ENCODE measurements around the gene SHISAL1.
"Not testable (repeated sequence)": the region's sequence is repeated elsewhere in the genome, so short reads cannot be mapped to it uniquely, and the experiment has no call there.

The SHISAL1 gene

GRCh38 chr22:44256556-44257485 is 55.9 kb downstream of the SHISAL1 start:
- DNase-seq = no peak

- no peak for DNase-seq
Observed at GRCh38 chr22:44256085-44256484, 56.7 kb downstream of the SHISAL1 start.

GRCh38 chr22:44254811-44255210 is 57.9 kb downstream of the SHISAL1 start:
- no peak for DNase-seq

DNA sequence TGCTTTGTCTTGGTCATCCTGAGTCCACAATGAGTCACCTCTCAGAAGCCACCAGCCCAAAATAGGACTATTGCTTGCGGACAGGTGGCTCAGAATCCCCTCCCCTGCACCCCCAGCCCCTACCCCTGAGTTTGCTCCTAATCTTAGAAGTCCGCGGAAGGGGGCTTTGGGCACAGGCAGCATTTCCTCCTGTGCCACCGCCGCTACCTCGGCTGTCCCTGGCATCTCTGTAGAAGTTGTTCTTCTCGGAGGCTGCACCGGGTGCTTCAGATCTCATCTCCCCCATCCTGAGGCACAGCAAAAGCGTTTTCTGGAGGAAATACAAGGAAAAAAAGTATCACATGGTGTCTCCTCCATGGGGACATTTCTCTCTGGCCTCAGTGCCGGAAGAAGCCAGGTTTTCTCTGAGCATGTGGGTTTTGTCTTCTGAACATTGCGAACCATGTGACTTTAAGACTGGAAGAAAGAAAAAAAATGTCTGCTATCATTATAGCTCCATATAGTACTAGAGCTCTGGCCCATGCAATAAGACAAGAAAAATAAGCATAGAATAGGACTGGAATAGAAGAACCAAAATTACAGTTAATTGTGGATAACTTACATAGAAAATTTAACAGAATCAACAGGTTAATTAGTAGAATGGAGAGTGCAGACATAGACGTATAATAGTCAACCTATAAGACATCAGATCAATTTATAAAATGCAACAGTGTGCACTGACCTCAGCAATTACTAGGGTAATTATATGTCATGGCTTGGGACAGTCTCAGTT is 63.2 kb downstream of the SHISAL1 start:
- DNase-seq = no peak

GRCh38 chr22:44248926-44249325 is 63.8 kb downstream of the SHISAL1 start:
- no peak for DNase-seq

DNA sequence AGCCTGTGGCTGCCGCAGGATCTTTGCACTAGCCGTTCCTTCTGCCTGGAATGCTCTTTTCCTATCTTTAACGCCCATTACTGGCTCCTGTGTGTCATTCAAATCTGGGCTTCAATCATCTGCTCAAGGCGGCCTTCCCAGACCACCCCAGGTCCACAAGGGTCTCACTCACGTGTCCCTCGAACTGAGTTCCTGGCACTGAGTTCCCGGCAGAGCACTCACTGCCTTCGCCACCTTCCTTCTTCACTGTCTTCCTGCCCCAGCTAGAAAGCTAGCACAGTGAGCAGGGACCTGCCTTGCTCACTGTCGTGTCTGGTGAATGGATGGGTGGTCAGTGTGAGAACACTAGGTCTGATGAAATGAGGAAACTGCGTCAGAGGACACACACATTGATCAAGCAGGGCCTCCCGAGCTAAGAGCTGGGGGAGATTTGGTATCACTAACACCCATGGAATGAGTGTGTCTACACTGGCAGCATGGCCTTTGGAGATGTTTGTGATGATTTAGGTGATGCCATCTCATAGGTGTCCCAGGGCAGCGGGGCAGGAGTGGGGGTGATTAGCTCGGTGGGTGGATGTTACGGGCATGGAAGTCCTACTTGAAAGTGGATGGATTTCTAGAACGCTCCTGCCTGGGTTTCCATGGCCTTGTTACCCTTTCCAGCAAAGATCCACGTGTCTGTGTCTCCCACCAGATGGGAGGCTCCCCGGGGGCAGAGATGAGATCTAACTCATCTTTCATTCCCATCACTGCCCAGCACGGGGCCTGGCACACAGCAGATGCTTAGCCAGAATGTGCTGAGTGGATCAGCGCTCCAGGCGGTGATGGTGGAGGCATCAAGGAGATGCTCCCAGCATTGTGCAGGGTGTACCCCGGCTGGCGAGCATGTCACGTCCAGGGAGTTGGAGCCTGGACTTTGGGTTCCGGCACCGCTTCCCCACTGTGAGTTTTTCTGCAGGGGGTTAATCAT is 64.5 kb downstream of the SHISAL1 start:
- DNase-seq = no peak

GRCh38 chr22:44247346-44247745 is 65.4 kb downstream of the SHISAL1 start:
- DNase-seq = no peak

DNA sequence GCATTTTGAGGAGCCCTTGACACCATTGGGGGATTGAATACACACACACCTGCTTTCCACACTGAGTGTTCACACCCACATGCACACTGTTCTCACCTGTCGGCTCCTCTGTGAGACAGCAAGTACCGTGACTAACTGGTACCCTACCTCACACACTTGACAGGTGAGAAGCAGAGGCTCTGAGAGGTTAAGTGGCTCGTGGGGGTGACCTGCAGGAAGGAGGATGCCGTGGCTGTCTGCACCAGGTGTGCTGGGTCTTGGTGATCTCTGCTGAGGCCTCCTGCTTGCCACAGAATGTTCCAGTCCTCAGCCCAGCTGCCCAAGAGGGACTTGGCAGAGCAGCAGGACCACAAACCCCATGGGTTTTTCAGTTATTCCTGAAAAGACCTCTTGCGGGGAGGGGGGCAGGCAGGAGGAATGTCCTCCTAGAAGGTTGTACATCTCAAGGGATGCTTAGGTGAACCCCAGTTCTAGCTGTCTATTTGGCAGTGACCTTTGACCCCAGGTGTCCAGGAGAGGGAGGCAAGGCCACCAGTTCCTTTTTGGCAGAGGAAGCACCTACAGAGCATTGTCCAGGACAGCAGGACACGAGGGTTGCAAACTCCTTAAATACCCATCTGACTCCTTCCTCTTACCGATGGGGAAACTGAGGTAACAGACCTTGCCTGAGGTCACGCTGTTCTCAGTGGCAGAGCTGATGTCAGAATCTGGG is 66.0 kb downstream of the SHISAL1 start:
- no peak for DNase-seq

GRCh38 chr22:44245867-44246266 is 66.9 kb downstream of the SHISAL1 start:
- no peak for DNase-seq

DNA sequence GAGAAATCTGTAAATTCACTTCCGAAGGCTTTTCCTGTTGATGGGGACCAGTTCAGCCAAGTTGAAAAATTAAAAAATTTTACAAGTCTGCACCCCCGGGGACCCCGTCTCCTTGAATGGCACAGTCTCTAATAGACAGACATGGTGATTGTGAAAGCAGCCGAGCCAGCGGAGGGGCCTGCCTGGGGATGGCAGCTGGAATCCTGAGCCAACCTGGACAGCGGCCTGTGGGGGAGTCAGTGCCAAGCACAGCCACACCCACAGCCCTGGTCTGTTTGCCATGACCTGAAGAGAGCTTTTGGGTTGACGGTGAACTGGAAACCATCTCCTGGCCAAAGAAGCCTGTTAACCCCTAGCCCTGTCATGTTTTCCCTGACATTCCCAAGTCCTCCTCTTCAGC is 67.3 kb downstream of the SHISAL1 start:
- no peak for DNase-seq

DNA sequence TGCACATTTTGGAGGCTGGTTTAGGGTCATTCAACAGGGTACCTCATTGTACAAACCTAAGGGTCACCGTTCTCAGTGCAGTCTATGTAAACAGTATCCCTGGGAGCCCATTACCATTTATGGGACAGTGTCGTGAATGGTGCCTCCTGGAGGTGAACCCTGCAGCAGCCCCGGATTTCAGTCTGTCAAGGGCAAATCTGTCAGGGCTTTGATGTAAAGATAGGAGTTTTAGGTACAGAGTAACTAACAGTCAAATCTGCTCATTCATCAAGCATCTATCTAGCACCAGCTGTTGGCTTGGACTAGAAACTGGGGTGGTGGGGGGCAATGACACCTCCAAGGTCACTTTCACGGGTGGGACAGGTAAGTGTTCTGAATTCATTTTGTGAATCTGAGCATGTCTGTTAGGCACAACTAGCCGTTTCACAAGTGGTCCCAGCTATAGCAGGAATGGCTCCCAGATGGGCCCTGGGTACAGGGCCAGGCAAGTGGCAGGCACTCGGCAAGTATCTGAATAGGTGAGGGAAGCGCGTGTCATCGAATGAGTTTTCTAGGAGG is 68.4 kb downstream of the SHISAL1 start:
- DNase-seq = no peak

- DNase-seq = no peak
Observed at GRCh38 chr22:44243761-44244160, 69.0 kb downstream of the SHISAL1 start.

GRCh38 chr22:44242946-44243724 is 69.6 kb downstream of the SHISAL1 start:
- no peak for DNase-seq

DNA sequence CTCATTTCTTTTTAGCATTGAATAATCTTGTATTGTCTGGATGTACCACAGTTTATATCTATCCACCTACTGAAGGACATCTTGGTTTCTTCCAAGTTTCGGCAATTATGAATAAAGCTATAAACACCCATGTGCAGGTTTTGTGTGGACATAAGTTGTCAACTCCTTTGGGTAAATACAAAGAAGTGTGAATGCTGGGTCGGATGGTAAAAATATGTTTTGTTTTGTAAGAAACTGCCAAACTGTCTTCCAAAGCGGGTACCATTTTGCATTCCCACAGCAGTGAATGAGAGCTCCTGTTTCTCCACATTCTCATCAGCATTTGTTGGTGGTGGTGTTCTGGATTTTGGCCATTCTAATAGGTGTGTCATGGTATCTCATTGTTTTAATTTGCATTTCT is 71.6 kb downstream of the SHISAL1 start:
- not testable (repeated sequence) for DNase-seq

- DNase-seq = no peak
Observed at GRCh38 chr22:44237290-44237689, 75.5 kb downstream of the SHISAL1 start.

DNA sequence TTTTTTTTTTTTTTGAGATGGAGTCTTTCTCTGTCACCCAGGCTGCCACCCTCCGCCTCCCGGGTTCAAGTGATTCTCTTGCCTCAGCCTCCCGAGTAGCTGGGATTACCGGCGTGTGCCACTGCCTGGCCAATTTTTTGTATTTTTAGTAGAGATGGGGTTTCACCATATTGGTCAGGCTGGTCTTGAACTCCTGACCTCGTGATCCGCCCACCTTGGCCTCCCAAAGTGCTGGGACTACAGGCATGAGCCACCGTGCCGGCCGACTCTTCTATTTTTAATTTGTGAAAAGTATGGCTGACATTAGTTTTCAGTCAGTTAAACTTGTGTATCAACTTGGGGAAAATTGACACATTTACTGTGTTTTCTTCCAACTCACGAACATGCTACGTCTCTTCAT is 78.4 kb downstream of the SHISAL1 start:
- DNase-seq = not testable (repeated sequence)

DNA sequence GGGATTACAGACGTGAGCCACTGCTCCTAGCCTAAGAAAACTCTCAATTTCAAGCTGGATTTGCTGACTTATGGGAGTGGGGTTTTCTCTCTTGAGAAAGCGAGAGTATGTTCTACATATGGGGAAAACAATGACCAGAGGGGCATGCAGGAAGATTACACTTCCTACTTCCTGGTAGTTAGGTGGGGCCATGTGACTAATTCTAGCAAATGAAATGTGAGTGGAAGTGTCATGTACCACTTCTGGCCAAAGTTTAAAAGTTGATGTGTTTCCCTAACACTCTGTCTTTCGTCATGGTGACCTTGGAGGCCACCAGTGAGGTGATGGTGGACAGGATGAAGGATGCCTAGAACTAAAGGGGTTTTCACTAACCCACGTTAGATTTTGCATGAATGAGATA is 81.5 kb downstream of the SHISAL1 start:
- DNase-seq = no peak

GRCh38 chr22:44229809-44230208 is 82.9 kb downstream of the SHISAL1 start:
- DNase-seq = no peak

GRCh38 chr22:44229331-44229730 is 83.4 kb downstream of the SHISAL1 start:
- DNase-seq = no peak

DNA sequence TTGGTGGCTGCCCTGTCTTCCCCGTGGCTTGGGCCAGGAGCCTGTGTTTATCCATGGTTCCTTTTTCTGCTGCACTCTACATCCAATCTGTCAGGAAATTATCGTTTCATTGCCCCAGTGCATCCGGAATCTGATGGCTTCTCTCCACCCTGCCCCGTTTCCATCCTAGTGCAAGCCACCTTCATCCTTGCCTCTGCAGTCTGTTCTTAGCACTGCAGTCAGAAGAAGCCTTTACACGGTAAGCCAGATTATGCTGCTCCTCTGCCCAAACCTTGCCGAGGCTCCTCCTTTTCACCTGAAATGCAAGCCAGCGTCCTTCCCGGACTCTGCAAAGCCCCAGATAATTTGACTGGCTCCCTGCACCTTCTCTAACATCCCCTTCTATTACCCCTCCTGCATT is 86.9 kb downstream of the SHISAL1 start:
- no peak for DNase-seq

DNA sequence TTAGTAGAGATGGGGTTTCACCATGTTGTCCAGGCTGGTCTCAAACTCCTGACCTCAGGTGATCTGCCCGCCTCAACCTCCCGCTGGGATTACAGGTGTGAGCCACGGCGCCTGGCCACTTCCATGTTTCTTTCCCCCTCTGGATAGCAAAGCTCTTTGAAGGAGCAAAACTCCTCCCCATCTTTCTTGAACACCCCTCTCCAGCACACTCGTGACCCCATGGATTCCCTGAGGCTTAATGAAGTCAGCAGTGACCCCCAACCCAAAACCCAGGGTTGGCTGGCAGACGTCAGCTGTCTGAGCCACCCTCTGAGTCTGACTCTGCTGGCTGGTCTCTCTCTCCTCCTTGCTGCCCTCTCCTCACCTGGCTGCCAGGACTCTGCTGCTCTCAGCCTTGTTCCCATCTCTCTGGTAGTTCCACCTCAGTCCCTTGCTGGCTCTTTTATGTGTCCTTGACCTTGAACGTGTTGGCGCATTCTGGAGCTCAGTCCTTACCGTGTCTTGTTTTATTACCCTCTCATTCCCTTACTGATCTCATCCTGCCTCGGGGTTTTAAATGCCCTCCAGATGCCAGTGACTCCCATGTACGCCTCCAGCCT is 87.6 kb downstream of the SHISAL1 start:
- DNase-seq = no peak
